NCI-H1436 treated with DMSO at 0.1 percent for 48 hours (cell line): ENCODE measurements around the gene MCTP2.

ENCODE experiments used
- DNase-seq: peaks from one replicate; lab custom pipeline; 2025; lab: John Stamatoyannopoulos, UW

MCTP2 gene

DNA sequence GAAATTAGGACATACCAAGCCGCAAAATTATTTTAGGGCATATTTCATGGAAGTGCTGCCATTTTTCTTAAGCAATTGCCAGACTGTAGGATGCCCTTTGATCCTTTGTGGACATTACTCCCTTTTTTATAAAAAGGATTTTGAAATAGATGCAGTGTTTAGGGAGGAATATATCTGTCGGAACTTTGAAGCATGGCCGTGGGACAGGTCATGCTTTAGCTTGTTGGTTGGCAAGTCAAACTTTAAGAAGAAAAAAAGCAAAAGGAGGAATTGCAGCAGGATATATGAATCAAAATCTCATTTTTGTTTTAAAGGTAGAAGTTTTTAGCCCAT is 122.1 kb downstream of the MCTP2 start:
- no peak for DNase-seq

- DNase-seq: no peak
Measured at GRCh38 chr15:94354655-94355054, 123.3 kb downstream of the MCTP2 start.

DNA sequence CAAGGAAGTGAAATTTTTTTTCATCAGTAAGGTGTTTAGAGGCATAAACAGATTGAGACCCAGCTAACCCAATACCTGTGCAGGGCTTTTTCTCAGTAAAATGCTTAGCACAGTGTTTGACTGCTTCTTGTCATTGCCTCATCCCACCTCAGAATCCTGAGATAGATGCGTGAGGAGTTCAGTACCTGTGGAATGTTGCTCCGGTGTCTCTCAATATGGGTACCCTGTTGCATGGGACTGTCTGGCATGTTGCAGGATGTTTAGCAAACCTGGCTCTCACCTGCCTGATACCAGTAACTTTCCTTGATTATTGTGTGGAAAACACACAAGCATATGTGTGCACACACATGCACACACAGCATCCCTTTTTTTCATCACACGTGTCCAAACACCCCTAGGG is 128.4 kb downstream of the MCTP2 start:
- DNase-seq: no peak

GRCh38 chr15:94360251-94360685 is 128.9 kb downstream of the MCTP2 start:
- DNase-seq: no peak

- no peak for DNase-seq
Measured at GRCh38 chr15:94362385-94363092, 131.2 kb downstream of the MCTP2 start.

GRCh38 chr15:94363382-94363781 is 132.0 kb downstream of the MCTP2 start:
- no peak for DNase-seq

GRCh38 chr15:94366781-94367180 is 135.4 kb downstream of the MCTP2 start:
- peak; percentile 47 for DNase-seq

DNA sequence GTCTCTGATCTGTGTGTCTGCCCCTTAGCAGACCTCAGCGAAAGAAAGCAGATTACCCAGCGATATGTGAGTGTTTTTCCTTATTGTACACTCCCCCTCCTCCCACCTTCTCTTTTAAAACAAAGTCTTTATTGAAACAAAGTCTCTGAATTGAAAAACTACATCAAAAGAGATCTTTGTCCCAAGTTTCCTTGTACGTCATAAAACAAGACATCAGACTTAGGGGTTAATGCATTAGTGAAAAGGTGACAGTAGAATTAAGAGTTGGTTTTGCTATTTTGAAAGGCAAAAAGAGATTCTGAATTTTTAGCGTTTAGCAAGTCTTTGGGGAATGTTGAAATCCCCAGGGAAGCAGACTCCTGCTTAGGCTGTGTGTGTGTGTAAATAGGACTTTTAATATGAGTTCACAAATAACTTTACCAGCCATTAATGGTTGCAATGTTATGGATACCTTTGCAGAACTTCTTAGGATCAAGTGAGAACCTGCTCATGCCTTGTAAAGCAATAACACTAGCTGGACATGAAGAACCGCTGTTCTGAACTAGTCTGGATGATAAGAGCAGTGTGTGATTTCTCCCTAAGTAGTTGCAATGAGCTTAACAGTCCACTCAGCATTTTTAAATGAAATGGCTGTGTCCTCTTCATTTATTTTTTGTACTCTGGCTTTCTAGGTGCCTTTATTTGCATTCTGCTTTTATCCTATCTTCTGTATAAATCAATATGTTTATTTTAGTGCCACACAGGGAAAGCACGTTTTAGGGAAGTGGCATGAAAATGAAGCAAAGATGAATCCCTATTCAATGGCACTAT is 136.6 kb downstream of the MCTP2 start:
- DNase-seq: no peak

DNA sequence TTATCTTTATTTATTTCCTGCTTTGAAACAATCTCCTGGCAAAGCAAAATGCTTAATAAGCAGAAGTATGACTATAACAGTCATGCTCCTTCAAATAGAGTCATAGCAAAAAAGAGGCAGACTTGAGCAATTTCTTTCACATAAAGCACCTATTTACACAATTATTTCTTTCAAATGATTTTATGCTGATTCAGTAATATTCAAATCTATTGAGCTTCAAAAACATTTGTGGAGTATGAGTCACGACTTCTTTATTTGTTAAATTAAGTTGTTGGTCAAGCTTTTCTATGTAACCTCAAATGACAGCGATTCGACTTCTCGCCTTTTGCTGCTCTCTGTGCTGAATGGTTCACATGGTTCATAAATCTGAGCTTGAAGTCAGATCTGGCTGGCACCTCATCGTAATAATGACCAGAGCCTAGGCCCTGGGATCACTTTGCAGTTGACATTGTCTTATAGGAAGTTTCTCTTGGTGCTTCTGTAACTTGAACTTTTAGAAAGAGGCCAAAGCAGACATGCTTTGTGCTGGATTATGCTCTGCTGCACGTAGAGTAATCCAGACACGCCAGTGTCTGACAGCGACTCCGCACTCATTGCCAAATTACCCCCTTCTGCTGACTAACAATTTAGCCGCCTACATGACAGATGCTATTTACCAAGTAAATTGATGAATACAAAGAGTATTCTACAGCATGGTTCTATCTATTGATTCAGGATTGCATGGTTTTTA is 139.0 kb downstream of the MCTP2 start:
- DNase-seq: no peak

DNA sequence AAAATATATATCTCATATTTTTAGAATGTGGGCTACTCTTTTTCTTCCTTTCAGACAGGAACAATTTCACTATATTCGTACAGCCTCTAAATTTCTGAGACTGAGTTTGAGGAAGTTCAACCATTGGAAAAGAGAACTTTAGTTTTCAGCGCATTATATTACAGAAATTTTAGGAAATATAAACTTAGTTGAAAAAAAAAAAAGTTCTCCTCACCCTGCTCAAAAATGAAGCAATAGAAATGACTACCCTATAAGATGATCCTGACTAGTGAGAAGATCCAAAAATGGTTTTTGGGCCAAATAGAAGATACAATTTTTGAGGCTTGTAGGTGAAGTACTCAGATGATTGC is 139.6 kb downstream of the MCTP2 start:
- no peak for DNase-seq

DNA sequence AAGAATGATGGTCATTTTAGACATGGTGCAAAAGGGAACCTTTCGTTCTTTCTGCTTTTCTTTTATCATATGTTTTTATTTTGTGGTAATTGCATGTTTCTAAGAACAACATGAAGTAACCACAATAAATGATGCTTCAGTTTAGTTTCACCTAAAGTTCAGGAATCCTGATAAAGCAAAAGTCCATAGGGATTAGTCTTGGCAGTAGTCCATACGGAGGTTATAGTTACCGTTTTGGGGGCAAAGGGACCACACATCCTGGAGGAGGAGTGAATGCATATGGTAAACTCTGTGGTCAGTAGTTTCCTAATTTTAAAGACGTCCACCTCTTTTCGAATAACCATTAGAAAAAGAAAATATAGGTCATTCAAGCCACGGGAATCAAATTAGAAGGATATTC is 141.5 kb downstream of the MCTP2 start:
- no peak for DNase-seq

GRCh38 chr15:94375997-94376396 is 144.6 kb downstream of the MCTP2 start:
- no peak for DNase-seq

DNA sequence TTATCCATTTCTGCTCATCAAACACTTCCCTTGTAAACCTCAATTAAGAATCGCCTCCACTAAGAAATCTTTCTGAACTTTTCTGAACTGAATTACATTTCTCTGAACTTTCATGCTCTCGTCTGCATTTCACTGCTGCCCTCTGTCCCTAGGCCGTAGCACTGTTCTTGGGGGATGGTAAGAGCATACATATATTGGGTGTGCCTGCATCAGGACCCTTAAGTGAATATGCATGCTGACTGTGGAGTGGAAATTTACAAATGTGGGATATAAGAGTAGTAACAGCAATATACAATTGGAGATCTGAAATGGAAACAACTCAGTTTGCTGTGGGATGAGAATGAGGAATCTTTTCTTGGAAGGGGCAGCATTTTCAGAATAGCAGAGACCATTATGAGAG is 148.6 kb downstream of the MCTP2 start:
- no peak for DNase-seq

- DNase-seq: no peak
Measured at GRCh38 chr15:94380798-94381197, 149.4 kb downstream of the MCTP2 start.

DNA sequence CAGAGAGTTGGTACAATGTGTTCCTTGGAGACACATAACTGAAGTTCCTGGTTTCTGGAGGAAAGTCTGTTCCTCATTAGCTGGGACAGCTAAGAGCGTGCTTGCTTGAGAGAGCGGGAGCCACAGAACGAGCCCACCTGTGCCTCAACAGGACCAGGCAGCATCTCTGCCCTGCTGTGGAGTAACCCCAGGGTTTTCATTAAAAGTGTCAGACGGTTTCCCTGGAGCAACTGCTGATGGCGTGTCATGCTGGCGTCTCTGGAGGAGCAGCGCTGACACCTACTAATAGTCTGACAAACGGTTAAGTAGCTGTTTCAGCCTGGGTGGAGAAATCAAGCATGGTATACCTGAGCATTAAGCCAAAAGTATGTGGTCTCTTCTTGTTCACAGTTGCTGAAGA is 150.0 kb downstream of the MCTP2 start:
- no peak for DNase-seq

GRCh38 chr15:94383041-94383440 is 151.7 kb downstream of the MCTP2 start:
- DNase-seq: no peak

DNA sequence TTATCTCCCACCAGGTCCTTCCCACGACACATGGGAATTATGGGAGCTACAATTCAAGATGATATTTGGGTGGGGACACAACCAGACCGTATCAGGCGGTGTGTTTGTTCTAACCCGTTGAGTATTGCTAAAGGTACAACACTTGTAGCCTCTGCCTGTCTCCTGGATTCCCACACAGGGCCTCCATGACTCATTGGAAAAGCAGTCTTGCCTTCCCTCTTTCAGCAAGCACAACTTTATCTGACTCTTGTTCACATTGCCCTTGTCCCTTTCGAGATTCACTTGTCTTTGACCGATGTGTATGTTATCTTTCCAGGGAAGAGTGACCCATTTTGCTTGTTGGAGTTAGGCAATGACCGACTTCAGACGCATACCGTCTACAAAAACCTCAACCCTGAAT is 152.3 kb downstream of the MCTP2 start:
- no peak for DNase-seq

DNA sequence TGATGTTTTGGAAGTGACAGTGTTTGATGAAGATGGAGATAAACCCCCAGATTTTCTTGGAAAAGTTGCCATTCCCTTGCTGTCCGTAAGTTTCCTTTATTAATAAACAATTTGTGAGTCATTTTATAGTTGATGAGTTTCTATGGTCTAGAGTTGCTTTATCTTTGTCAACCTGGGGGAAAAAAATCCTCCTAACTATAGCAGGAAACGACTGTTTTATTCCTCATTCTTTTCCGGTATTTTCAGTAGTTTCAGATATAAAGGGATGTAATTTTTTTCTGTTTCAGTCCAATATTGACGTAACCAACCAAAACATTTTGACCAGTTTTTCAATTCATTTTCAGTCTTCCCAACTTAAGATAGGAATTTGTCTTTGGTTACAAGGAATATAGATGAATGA is 154.1 kb downstream of the MCTP2 start:
- no peak for DNase-seq

DNA sequence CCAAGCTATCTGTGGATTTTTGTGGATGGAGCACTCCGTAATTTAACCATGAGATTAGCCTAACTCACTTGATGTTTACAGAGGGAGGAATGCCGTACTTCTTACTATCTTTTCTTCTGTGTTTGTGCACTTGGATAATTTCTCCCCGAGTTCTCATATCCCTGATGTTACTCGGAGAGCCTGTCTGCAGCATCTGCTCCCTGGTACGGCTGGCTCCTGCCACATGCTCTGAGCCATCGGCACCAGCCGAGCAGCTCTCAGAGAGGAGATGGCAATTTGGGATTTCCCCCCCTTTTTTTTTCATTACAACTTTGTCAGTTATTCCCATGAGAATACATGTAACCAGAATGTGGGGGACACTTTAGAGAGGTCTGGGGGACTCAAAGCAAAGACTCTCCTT is 155.0 kb downstream of the MCTP2 start:
- no peak for DNase-seq

DNA sequence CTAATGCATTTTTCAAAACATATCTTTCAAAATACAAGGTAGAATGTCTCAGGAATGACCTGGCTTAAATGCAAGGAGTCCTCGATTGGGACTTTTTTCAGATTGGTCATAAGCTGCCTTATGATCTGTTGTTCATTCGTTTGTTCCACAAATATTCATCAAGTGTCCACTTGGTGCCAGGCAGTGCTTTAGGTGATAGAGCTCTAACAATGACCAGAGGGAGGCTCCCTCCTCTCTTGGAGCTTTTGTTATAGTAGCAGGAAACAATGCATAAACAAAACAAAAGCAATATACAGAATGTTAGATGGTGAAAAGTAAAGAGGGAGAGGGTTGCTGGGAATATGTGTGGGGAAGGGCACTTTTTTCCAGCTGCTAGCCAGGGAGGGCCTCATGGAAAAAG is 156.1 kb downstream of the MCTP2 start:
- no peak for DNase-seq

DNA sequence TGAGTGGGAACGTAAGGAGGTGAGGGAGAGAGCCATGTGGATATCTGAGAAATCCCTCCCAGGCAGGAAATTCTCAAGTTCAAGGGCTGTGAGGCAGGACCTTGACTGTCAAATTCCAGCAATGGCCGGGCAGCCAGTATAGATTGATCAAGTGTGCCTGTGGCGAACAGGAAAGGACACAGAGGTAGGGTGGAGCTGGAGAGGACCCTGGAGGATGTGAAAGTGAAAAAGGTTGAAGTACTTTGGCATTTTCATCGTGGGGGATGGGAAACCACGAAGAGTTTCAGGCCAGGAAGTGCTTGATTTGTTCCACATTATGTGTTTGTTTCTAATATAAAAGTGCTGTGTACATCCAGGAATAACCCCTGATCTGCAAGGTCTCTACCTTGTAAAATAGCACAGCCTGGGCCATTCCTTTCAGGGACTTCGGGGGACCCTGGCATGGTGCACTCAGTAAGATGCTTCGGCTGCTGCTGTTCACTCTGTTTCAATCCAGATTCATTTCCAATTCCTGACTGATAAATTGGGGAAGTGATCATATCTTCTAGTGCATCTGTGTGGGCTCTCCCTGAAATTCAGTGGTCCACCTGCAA is 156.6 kb downstream of the MCTP2 start:
- DNase-seq: no peak

GRCh38 chr15:94395640-94396039 is 164.3 kb downstream of the MCTP2 start:
- DNase-seq: no peak

GRCh38 chr15:94397337-94397736 is 166.0 kb downstream of the MCTP2 start:
- DNase-seq: no peak
